Stomach (tissue), 9 donors: ENCODE measurements around the gene PELI2. TPM values are rescaled to one million over a fixed set of nuclear protein-coding genes. Genes with fewer than 3 reads are reported as not detected.

Source experiments
- DNase-seq, 2 donors: peaks; one replicate each; pipeline versions ENCODE4 v3.0.0 to v3.0.0-alpha.2; 2013 to 2019
- H3K27ac ChIP-seq, 5 donors: fragments of 200-600 bp in 4 of 5; sonication (generic) in 4 of 5; one replicate each; pipeline ENCODE4 v1.5.1; 2013 to 2019; ENCODE audit warnings: mild to moderate bottlenecking in 1 of 5, moderate library complexity in 1 of 5
- H3K27me3 ChIP-seq, 3 donors: fragments of 200-600 bp; sonication (generic); one replicate each; pipeline ENCODE4 v1.5.1; 2017 to 2019; ENCODE audit warnings: mixed run types in 1 of 3
- H3K36me3 ChIP-seq, 4 donors: fragments of 200-600 bp; sonication (generic); 1 replicate in 3 of 4; 2 replicates in 1 of 4; pipeline ENCODE4 v1.5.1; 2016 to 2019
- H3K4me1 ChIP-seq, 4 donors: fragments of 200-600 bp; sonication (generic); one replicate each; pipeline ENCODE4 v1.5.1; 2016 to 2019
- H3K4me3 ChIP-seq, 4 donors: fragments of 200-600 bp; sonication (generic) in 3 of 4; one replicate each; pipeline ENCODE4 v1.5.1; 2016 to 2019; ENCODE audit warnings: mild to moderate bottlenecking in 1 of 4
- H3K9me3 ChIP-seq, 4 donors: fragments of 200-600 bp; sonication (generic); one replicate each; pipeline ENCODE4 v1.5.1; 2016 to 2019
- EP300 ChIP-seq: sonication (generic); formaldehyde crosslinking; IDR thresholded peaks from one replicate; pipeline ENCODE4 v1.6.1; 2017; ENCODE audit warnings: antibody characterized with exemption
- POLR2A ChIP-seq, 4 donors: fragments of 450-650 bp; IDR thresholded peaks; one replicate each; pipeline ENCODE4 v1.6.1; 2016; ENCODE audit warnings: antibody characterized with exemption in 4 of 4, control low read depth in 2 of 4, mild to moderate bottlenecking in 1 of 4, moderate library complexity in 1 of 4
- POLR2AphosphoS5 ChIP-seq, 3 donors: sonication (generic); formaldehyde crosslinking; IDR thresholded peaks; one replicate each; pipeline ENCODE4 v1.6.1; 2016; ENCODE audit warnings: antibody characterized with exemption in 3 of 3
- WGBS, 5 donors: extraction: QIAGEN DNeasy Blood & Tissue Kit in 3 of 5; methylation state at CpG; one replicate each; pipeline versions ENCODE4 v1.1.5 to v1.1.7; 2013 to 2018; 5-methylcytosine and 5-hydroxymethylcytosine counted together
- intact Hi-C: fragments of 100-400 bp; cut with DNase I; formaldehyde crosslinking; loops from one replicate; pipeline ENCODE4 v1.15.1; 2023; ENCODE audit warnings: low total_unique reads
- polyA plus RNA-seq, 3 donors: library from polyadenylated mRNA; stranded (reverse); fragments of 200-250 nt; gene quantifications; one replicate each; pipeline ENCODE4 v1.2.3, GENCODE V29; 2013
- total RNA-seq, 5 donors: library from RNA; depleted of rRNA; stranded (reverse); fragments of >200 nt; gene quantifications; one replicate each; pipeline versions ENCODE4 v1.1.0 to v1.2.3, GENCODE V29; 2014 to 2016
- TF ChIP-seq, protein P1 (sequence below), 7 experiments: fragments of 450-650 bp in 4 of 7; fragments of 200-600 bp in 3 of 7; sonication (generic) in 3 of 7; IDR thresholded peaks; one replicate each; pipeline ENCODE4 v1.5.1; 2016 to 2019; ENCODE audit warnings: antibody characterized with exemption in 7 of 7, control low read depth in 2 of 7, mild to moderate bottlenecking in 1 of 7
- donor health status: healthy with polysubstance abuse.
- donor health status: Bipolar disorder and iron deficiency.
- donor health status: healthy.

PELI2 gene
- total and polyA plus RNA-seq, 8 donors, result 3.0 to 48.3 (median 10.6) TPM

DNA sequence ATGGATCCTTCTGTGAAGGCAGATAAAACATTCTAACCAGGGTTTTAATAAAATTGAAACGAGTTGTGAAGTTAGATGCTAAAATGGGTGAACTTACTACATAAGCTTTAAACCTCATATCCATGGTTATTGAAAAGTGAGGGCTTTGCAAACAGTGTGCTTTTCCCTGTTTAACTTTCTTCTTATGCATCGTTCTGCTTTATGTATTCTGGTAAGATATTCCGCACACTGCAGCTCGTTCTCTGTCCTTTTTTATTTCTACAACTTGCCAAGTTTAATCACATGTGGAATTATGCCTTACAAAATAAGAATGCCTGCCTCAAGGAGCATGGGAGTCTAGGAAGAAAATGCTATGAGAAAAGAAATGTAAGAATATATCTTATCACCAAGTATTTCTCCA is 30.9 kb downstream of the PELI2 start:
- H3K4me3 ChIP-seq, result no peak overlapping the region
- intact Hi-C loops, result no loop called here
- H3K36me3 ChIP-seq, result no peaks in the 10 kb centered on the region
- no peak for DNase-seq
- H3K4me1 ChIP-seq, result peaks cover 21 to 57% (median 36%) of the 10 kb centered on the region in 4 donors
- TF ChIP-seq POLR2AphosphoS5 (IDR thresholded peaks at IDR 0.05) (no peak), EP300 (no peak), POLR2A (IDR thresholded peaks at IDR 0.05) (no peak)
- TF ChIP-seq, protein P1, sequence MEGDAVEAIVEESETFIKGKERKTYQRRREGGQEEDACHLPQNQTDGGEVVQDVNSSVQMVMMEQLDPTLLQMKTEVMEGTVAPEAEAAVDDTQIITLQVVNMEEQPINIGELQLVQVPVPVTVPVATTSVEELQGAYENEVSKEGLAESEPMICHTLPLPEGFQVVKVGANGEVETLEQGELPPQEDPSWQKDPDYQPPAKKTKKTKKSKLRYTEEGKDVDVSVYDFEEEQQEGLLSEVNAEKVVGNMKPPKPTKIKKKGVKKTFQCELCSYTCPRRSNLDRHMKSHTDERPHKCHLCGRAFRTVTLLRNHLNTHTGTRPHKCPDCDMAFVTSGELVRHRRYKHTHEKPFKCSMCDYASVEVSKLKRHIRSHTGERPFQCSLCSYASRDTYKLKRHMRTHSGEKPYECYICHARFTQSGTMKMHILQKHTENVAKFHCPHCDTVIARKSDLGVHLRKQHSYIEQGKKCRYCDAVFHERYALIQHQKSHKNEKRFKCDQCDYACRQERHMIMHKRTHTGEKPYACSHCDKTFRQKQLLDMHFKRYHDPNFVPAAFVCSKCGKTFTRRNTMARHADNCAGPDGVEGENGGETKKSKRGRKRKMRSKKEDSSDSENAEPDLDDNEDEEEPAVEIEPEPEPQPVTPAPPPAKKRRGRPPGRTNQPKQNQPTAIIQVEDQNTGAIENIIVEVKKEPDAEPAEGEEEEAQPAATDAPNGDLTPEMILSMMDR (IDR thresholded peaks at IDR 0.05), result no peak
- H3K9me3 ChIP-seq, result no peaks in the 10 kb centered on the region
- no peaks in the 10 kb centered on the region for H3K27me3 ChIP-seq
- H3K27ac ChIP-seq, result no peak overlapping the region
- 27 to 56% (median 39%) methylated on average over 4 of the region's 4 CpGs for WGBS, 5 donors

GRCh38 chr14:56149995-56150394 is 31.8 kb downstream of the PELI2 start:
- intact Hi-C loops, result no loop called here
- TF ChIP-seq POLR2AphosphoS5 (IDR thresholded peaks at IDR 0.05) (no peak), EP300 (no peak), POLR2A (IDR thresholded peaks at IDR 0.05) (no peak)
- TF ChIP-seq, protein P1 (IDR thresholded peaks at IDR 0.05), result no peak
- no peak for DNase-seq
- Histone ChIP-seq H3K4me3 (no peak overlapping the region), H3K27ac (no peak overlapping the region), H3K4me1 (peaks cover 21 to 59% (median 34%) of the 10 kb centered on the region in 4 donors), H3K36me3 (no peaks in the 10 kb centered on the region), H3K9me3 (no peaks in the 10 kb centered on the region), H3K27me3 (no peaks in the 10 kb centered on the region)
- 62 to 81% (median 67%) methylated on average over 6 of the region's 6 CpGs for WGBS, 5 donors

DNA sequence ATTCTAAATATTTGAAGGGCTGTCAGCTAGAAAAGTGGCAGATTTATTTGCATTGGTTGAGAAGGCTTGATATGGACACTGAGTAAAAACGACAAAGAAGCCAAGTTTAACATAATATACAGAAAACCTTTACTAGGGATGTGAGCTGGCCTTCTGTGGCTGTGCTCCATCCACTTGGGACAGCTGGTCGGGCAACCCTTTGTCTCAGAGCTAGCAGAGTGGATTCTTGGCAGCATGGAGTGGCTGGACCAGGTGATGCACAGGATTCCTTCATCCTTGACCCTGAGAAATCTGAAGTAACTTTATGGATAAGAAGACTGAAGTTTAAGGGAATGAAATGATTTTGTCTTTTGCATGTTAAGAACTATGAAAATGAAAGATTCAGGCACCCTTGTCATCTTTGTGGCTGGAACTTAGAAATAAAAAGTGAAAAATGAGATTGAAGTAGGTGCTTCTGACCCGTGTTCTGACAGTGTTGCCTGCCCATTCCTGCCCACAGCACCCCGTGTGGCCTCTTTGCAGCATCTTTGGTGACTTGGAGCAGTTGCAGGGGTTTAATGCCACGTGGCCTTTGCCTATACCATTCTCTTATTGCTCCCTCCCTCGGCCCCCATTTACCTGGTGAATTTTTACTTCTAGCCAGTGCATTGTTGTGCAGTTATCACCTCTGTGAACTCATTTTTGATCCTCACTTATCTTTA is 32.6 kb downstream of the PELI2 start:
- no peak for DNase-seq
- 62 to 75% (median 69%) methylated on average over 6 of the region's 6 CpGs for WGBS, 5 donors
- Histone ChIP-seq H3K27me3 (no peaks in the 10 kb centered on the region), H3K9me3 (no peaks in the 10 kb centered on the region), H3K27ac (no peak overlapping the region), H3K36me3 (no peaks in the 10 kb centered on the region), H3K4me3 (no peak overlapping the region), H3K4me1 (peaks cover 13 to 58% (median 27%) of the 10 kb centered on the region in 4 donors)
- intact Hi-C loops, result no loop called here
- TF ChIP-seq, protein P1 (IDR thresholded peaks at IDR 0.05), result no peak
- no peak for TF ChIP-seq EP300
- no peak for TF ChIP-seq POLR2AphosphoS5 (IDR thresholded peaks at IDR 0.05)
- TF ChIP-seq POLR2A (IDR thresholded peaks at IDR 0.05), result no peak

DNA sequence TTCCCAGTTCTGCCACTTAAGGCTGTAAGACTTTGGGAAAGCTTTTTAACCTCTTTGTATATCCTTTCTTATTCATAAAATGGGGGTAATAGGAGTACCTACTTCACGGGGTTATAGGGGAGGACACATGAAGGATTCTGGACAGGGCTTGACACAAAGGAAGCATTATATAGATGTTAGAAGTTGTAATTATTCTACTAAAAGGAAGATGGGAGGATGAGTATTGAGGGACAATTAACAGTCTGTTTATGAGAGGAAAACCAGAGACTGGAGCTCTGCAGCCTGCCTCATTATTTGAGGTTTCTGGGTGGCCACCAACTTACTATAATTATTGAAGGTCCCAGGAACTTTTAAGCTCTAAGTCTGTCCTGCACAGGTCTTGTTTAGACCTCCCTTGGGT is 34.0 kb downstream of the PELI2 start:
- H3K9me3 ChIP-seq, result no peaks in the 10 kb centered on the region
- no peak overlapping the region for H3K4me3 ChIP-seq
- TF ChIP-seq POLR2A (IDR thresholded peaks at IDR 0.05), result no peak
- TF ChIP-seq, protein P1 (IDR thresholded peaks at IDR 0.05), result no peak
- TF ChIP-seq POLR2AphosphoS5 (IDR thresholded peaks at IDR 0.05), result no peak
- TF ChIP-seq EP300, result no peak
- intact Hi-C loops, result no loop called here
- peaks cover 10 to 48% (median 25%) of the 10 kb centered on the region in 4 donors for H3K4me1 ChIP-seq
- H3K27ac ChIP-seq, result no peak overlapping the region
- 88 to 100% (median 94%) methylated on average over 1 of the region's 1 CpG for WGBS, 5 donors
- no peak for DNase-seq
- H3K27me3 ChIP-seq, result no peaks in the 10 kb centered on the region
- H3K36me3 ChIP-seq, result no peaks in the 10 kb centered on the region
